ENCODE measurements around the gene SORCS1. TPM values are rescaled to one million over a fixed set of nuclear protein-coding genes. Genes with fewer than 3 reads are reported as not detected.

Gene SORCS1
- polyA plus RNA-seq, 1 of the 3 experiments (the other 2 are of a cell fraction), result 0.66 TPM

DNA sequence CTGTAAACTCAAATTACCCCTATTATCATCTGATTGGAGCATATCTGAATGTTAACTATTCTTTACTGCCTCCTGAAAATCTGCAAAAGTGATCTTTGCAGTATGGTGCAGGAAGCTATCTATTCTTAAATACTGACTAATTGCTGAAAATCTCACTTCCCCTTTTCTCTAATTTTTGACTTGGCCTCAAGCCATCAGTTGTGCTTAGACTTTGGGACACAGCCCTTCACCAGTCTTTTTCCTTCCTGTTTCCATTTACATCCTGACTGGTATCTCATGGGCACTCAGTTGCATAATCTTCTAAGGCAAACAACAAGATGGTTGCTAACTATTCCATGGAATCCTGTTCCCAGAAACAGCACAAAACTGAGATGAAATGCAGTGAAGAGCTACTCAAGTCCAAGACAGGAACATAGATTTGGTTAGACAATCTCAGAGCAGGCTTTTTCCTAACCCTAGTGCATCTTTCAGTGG lies 228.5 kb downstream of the SORCS1 start (continued):
- TF ChIP-seq, protein P1, sequence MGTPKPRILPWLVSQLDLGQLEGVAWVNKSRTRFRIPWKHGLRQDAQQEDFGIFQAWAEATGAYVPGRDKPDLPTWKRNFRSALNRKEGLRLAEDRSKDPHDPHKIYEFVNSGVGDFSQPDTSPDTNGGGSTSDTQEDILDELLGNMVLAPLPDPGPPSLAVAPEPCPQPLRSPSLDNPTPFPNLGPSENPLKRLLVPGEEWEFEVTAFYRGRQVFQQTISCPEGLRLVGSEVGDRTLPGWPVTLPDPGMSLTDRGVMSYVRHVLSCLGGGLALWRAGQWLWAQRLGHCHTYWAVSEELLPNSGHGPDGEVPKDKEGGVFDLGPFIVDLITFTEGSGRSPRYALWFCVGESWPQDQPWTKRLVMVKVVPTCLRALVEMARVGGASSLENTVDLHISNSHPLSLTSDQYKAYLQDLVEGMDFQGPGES (IDR thresholded peaks at IDR 0.05; ENCODE audit: low read depth, low read length), result no peak
- TF ChIP-seq YY1 (IDR thresholded peaks at IDR 0.05; ENCODE audit: low read depth) (no peak), RAD21 (IDR thresholded peaks at IDR 0.05; ENCODE audit: low read length) (no peak), EZH2phosphoT487 (IDR thresholded peaks at IDR 0.05; ENCODE audit: borderline replicate concordance, low read depth) (no peak), RFX5 (IDR thresholded peaks at IDR 0.05; ENCODE audit: low read length) (no peak)
- TF ChIP-seq, protein P2, sequence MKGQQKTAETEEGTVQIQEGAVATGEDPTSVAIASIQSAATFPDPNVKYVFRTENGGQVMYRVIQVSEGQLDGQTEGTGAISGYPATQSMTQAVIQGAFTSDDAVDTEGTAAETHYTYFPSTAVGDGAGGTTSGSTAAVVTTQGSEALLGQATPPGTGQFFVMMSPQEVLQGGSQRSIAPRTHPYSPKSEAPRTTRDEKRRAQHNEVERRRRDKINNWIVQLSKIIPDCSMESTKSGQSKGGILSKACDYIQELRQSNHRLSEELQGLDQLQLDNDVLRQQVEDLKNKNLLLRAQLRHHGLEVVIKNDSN (IDR thresholded peaks at IDR 0.05; ENCODE audit: borderline replicate concordance, low read depth), result no peak

DNA sequence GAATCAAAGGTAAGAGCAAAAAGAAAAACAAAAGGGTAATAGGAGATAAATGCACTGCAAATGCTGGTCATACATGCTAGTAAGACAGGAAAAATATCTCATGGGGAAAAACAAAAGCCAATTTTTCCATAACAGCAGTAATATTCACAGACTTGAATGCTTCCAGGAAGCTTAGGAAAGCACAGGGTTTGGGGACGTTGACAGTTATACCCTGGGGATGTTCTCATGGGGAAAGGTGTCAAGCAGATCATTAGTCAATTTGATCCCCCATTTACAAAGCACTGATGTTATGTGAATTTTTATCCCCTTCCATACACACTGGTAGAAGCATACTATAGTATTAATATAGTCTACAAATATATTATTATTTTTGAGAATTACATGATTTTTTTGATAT lies 232.7 kb downstream of the SORCS1 start:
- Histone ChIP-seq H3F3A (replicated peaks; ENCODE audit: insufficient read depth) (no peaks in the 10 kb centered on the region), H3K9me3 (no peaks in the 10 kb centered on the region), H3K27me3 (ENCODE audit: insufficient read depth) (no peaks in the 10 kb centered on the region), H3K36me3 (replicated peaks in 1 of 2; ENCODE audit: control insufficient read depth in 1 of 2, insufficient read depth in 2 of 2, low read length in 1 of 2) (no peaks in the 10 kb centered on the region), H3K4me3 (ENCODE audit: low read depth in 2 of 2, low read length in 1 of 2) (no peak overlapping the region), H3K9ac (no peak overlapping the region), H3K79me2 (ENCODE audit: insufficient read depth) (no peaks in the 10 kb centered on the region), H3K4me2 (no peak overlapping the region), H3K9me2 (no peaks in the 10 kb centered on the region), H3K27ac (ENCODE audit: low read depth in 2 of 2, low read length in 1 of 2) (no peak overlapping the region; a peak in 1 of 4 replicates), H2AFZ (ENCODE audit: low read depth) (no peak overlapping the region), H3K4me1 (ENCODE audit: control insufficient read depth in 1 of 2, insufficient read depth in 2 of 2, low read depth in 1 of 2, low read length in 1 of 2) (peaks cover 0 to 8% of the 10 kb centered on the region in 2 experiments; a peak in 2 of 4 replicates), H4K20me1 (ENCODE audit: insufficient read depth) (no peaks in the 10 kb centered on the region)
- ChIA-PET CTCF (no interaction called here), POLR2A (no interaction called here)
- TF ChIP-seq FOXM1 (IDR thresholded peaks at IDR 0.05; ENCODE audit: low read depth), result no peak
- no peak for TF ChIP-seq TCF12 (IDR thresholded peaks at IDR 0.05)
- TF ChIP-seq RFX5 (IDR thresholded peaks at IDR 0.05; ENCODE audit: low read length), result no peak
- no peak for TF ChIP-seq RCOR1 (IDR thresholded peaks at IDR 0.05; ENCODE audit: low read length)
- no peak for TF ChIP-seq NFIC (IDR thresholded peaks at IDR 0.05; ENCODE audit: borderline replicate concordance)
- no peak for TF ChIP-seq CHD2 (IDR thresholded peaks at IDR 0.05; ENCODE audit: low read length, partially characterized antibody)
- TF ChIP-seq GABPA (IDR thresholded peaks at IDR 0.05; ENCODE audit: low read depth), result no peak
- TF ChIP-seq TAF1 (IDR thresholded peaks at IDR 0.05; ENCODE audit: borderline replicate concordance, low read depth, low read length), result no peak
- TF ChIP-seq YY1 (IDR thresholded peaks at IDR 0.05; ENCODE audit: low read depth), result no peak
- TF ChIP-seq ELF1 (IDR thresholded peaks at IDR 0.05), result no peak
- no peak for TF ChIP-seq FOXJ3 (CRISPR knock-in tag; IDR thresholded peaks at IDR 0.05)
- TF ChIP-seq RAD21 (IDR thresholded peaks at IDR 0.05; ENCODE audit: low read length), result no peak
- no peak for TF ChIP-seq SIN3A (IDR thresholded peaks at IDR 0.05; ENCODE audit: borderline replicate concordance, low read depth, low read length)
- TF ChIP-seq POLR2AphosphoS5 (IDR thresholded peaks at IDR 0.05; ENCODE audit: low read depth, low read length), result no peak
- no peak for TF ChIP-seq RXRA (IDR thresholded peaks at IDR 0.05; ENCODE audit: borderline replicate concordance, low read depth)
- WGBS (ENCODE audit: low lambda C conversion rate), result 27% methylated on average over 1 of the region's 1 CpG
- no peak for DNase-seq
